HG03469 (cell line): Measurements from ENCODE around the gene DAO.

Experiments
- ATAC-seq: cut with Tn5 transposase; IDR thresholded peaks from one replicate; pipeline ENCODE4 v1.9.1; 2021; ENCODE audit warnings: mild to moderate bottlenecking, moderate library complexity, moderate number of reproducible peaks; ENCODE audit not compliant: unreplicated experiment

The DAO gene

GRCh38 chr12:108916336-108916735, 36.4 kb downstream of the DAO start:
- ATAC-seq: no peak

GRCh38 chr12:108918206-108918605, 38.3 kb downstream of the DAO start:
- ATAC-seq: no peak

- no peak for ATAC-seq
These were observed 39.2 kb downstream of the DAO start for GRCh38 chr12:108918960-108919642.

GRCh38 chr12:108921946-108922345, 42.1 kb downstream of the DAO start:
- no peak for ATAC-seq

GRCh38 chr12:108922918-108923317, 43.0 kb downstream of the DAO start:
- no peak for ATAC-seq

GRCh38 chr12:108928695-108929094, 48.8 kb downstream of the DAO start:
- ATAC-seq: no peak

GRCh38 chr12:108930155-108930554, 50.3 kb downstream of the DAO start:
- ATAC-seq: no peak

- no peak for ATAC-seq
These were observed 50.9 kb downstream of the DAO start for GRCh38 chr12:108930756-108931155.

- no peak for ATAC-seq
These were observed 54.1 kb downstream of the DAO start for GRCh38 chr12:108933949-108934348.

- ATAC-seq: no peak
These were observed 55.4 kb downstream of the DAO start for GRCh38 chr12:108935159-108935763.

GRCh38 chr12:108938247-108938924, 58.5 kb downstream of the DAO start:
- no peak for ATAC-seq

GRCh38 chr12:108939594-108939993, 59.7 kb downstream of the DAO start:
- no peak for ATAC-seq

GRCh38 chr12:108940138-108940537, 60.2 kb downstream of the DAO start:
- ATAC-seq: no peak

- no peak for ATAC-seq
These were observed 67.2 kb downstream of the DAO start for GRCh38 chr12:108947097-108947496.

GRCh38 chr12:108948367-108948766, 68.5 kb downstream of the DAO start:
- ATAC-seq: no peak

- ATAC-seq: no peak
These were observed 70.1 kb downstream of the DAO start for GRCh38 chr12:108949976-108950375.
